IPS-11a (cell line): ENCODE measurements around the gene PPFIA2.

Experiments
- H3K4me3 ChIP-seq: one replicate; pipeline ENCODE4 v1.5.1; 2013; ENCODE audit warnings: low read depth, low read length, control low read depth

Gene PPFIA2

DNA sequence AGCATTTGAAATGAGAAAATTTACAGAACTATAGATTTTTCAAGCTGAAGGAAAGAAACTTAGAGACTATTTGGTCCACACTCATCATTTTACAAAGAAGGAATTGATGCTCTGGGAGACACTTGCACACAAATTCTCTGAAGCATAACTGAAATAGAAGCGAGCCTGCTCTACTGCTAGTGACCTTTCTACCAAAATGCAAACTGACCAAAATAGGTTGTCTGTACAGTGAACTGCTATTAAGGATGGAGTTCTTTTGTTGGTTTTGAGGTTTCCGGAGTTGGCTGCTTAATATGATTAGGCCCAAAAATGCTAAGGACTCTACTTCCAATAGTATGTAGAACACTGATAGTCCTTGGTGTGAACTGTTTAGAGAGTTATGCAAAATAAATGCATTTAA is 194.9 kb downstream of the PPFIA2 start:
- no peak overlapping the region for H3K4me3 ChIP-seq

DNA sequence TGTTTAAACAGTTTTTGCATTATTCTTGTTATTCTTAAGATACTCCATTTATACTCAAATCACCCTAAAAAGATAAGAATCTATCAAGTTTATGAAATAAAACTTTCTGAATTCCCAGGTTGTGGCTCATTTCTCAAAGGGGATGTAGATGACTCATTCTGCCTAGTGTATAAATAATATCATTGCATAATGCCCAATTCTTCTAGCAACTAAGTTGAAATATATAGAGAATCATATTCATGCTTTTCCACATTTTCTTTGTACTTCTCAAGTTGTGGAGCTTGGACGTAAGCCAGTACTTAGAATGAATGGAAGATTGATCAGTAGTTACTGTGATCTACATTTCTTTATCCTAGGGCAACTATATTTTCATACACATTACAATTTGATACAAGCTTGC is 201.1 kb downstream of the PPFIA2 start:
- no peak overlapping the region for H3K4me3 ChIP-seq

DNA sequence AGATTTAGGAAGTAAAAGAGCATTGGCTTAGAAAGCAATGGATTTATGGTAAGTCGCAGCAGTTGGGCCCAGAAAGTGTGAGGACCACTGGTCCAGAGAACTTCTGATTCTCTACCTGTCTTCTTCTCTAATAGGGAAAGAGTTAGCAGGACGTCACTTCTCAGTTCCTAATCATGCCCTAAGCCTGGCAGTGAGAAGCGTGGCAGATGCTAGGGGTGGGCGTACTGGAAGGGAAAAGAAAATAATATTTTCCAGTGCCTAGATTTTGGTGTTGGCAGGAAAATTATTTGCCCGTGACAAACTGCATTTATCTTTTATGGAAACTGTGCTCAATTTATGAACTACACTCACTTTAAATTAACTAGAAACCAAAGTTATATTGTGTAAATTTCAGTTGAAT is 212.3 kb downstream of the PPFIA2 start:
- H3K4me3 ChIP-seq: no peak overlapping the region

DNA sequence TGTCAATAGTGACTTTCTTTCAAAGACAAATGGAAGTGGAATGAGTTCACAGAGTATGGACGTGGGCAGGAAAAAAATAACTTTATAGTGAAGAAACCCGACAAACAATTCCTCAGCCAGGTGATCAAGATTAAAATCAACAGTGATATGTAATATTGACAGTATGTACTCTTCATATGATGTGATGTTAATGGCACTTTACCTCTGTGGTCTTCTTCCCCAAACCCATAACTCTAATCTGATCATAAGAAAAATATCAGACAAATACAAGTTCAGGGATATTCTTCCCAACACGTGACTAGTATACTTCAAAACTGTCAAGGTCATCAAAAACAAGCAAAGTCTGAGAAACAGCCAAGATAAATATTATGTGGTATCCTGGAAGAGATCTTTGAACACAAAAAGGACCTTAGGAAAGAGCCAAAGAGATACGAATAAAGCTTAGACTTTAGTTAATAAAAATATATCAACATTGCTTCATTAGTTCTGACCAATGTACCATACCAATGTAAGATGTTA is 215.5 kb downstream of the PPFIA2 start:
- no peak overlapping the region for H3K4me3 ChIP-seq

DNA sequence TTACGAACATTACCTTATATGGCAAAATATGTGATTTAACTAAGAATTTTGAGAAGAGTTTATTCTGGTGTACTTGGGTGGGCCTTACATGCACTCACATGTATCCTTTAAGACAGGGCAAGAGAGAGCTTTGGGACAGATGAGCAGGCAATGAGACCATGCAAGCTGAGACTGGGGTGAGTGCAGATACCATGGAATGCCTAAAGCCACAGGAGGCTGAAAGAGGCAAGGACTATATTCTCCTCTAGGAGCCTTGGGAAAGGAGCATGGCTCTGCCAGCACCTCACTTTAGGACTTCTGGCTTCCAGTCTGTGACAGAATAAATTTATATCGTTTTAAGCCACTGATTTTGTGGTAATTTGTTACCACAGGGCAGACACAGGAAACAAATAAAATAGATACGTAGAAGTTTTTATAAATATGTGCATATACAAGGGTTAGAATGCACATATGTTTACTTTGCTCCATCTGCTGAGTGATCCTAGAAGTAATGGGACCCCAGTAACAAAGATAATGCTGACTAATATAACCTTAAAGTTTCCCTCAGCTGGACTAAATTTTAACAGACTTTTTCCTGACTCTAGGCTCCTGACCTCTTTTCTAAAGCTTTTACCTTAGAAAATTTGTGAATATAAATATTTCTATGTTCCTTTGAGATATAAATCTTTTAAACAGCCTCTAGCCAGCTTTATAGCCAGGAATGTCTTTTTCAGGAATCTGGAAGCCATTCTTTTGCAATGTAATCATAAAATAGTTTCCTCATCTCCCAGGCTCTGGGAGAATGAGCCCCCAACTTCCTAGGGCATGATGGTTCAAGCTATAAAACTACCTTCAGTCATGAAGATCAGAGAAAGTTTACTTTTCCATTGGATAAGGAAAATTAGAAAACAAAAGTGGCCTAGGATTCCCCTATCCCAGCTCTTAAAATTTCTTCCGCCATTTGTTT is 216.8 kb downstream of the PPFIA2 start:
- H3K4me3 ChIP-seq: no peak overlapping the region

DNA sequence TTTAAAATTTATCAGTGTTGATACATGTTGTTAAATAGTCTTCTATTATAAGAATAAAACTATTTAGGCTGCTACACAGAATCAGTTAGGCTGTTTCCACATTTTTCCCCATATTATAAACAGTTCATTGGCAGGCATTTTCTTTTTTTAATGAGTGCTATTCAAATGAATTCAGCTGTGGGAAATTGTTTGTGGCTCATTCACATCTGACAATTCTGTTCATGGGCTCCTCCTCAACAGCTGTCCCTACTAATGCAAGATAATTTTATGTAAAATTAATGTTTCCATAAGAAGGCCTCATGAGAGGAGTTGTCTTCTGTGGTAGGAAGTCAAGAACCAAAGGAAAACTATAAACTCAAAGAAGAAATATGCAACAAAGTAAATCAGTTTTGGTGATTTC is 218.0 kb downstream of the PPFIA2 start:
- H3K4me3 ChIP-seq: no peak overlapping the region

DNA sequence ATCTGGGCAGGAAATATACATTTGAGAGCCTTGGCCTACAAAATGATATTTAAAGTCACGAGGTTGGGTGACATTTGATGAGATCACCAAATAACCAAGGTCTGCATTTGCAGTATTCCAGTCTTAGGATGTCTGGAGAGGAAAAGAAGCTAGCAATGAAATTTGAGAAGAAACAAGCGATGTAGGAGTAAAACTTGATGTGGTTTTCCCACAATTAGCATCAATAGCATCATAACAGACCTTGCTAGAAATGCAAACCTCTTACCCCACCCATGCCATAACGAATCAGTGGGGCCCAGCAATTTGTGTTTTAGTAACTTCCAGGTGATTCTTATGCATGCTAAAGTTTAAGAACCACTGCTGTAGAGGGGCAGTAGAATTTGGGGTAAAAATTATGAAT is 219.9 kb downstream of the PPFIA2 start:
- no peak overlapping the region for H3K4me3 ChIP-seq

DNA sequence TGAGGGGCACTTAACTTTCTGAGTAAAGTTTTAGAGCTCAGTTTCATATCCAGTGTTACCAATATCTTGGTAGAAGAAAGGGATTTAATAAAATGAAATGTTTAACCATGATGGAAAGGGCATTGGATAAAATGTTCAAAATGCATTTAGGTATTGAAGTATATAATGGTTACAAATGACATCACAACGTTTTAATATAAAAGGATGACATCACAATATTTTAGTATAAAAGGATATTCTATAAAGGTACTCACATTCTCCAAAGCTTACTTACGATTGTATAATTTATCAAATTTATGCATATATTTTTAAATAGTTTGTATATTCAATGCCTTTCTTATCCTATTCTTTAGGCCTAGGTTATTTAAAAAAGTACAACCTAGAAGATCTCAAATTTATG is 226.1 kb downstream of the PPFIA2 start:
- no peak overlapping the region for H3K4me3 ChIP-seq

DNA sequence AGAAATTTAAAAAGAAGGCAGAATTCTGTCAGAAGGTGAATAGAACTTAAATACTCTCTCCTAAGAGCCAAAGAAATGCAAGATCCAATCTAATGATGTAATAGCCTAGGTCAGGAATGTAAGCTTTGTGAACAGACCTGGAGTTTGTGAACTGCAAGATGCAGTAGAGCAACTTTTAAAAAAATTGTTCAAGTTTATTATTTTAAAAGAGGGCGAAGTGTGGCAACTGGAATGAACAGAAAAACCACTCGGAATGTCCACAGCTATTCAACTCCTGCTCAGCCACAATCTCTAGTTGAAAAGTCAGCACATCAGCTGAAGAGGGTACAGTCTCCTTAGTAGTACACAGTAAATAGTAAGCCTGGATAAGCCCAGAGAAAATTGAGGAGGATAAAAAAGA is 228.8 kb downstream of the PPFIA2 start:
- H3K4me3 ChIP-seq: no peak overlapping the region

DNA sequence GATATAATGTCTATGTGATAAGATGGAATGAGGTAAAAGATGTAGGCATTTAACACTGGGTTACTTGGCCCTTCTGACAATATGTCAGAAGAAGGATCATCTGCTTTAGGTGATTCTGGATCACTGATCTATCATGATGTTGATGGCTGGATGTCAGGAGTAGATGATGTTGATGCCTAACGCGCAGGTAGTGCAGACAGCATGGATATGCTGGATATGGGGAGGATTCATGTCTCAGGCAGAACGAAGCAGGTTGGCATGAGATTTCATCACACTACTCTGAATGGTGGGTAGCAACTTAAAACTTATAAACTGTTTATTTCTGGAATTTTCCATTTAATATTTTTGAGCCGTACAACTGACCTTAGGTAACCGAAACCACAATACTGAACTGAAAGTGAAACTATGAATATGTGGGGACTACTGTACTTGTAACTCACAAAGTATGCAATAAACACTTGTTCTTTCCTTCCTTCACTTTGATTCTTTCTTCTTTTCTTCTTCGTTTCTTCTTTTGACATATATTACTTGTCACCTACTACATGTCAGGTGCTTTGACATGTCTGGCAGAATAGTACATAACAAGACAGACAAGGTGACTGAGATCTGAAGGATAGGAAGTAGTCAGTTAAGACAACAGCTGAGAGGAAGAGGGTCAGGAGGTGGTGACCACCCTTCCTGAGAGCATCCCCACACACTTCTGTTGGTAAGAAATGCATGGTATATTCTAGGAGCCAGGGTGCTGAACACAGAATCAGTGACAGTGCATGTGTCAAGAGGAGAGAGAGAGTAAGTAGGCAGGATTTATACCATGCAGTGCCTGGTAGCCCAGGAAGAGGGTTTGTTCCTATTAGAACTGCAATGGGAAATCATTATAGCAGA is 238.8 kb downstream of the PPFIA2 start:
- no peak overlapping the region for H3K4me3 ChIP-seq

DNA sequence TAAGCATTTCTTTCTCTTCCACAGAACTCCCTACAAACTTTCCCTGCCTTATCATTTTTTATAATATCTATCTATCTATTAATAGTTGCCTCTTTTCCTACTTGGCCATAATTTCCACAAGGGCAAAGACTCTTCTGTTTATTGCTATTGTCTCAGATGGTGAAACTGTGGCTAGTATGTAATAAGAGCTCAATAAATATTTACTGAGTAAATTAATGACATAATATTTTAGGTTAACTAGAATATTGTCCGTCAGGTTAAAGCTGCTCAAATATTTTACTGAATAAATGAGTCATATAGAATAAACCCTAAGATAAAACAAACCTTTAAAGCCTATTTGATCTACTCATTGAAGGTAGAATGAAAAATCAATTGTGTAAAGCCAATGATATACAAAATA is 240.5 kb downstream of the PPFIA2 start:
- no peak overlapping the region for H3K4me3 ChIP-seq

DNA sequence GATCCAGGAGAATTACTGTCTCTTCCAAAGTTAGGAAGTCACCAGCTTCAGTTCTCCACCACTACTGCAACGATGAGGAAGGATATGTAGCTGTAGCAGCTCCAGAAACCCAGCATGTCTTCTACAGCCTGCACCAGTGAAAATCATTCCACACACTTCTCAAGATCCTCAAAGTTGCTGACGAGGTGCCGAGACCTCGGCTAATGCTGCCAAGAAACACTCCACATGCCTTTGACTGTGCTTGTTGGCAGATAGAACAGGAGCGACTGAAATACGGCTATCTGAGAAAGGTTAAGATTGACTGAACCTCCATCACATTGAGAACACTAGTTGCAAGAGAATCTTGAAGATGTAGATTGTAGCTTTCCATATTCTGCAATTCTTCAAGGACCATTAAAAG is 241.9 kb downstream of the PPFIA2 start:
- no peak overlapping the region for H3K4me3 ChIP-seq

DNA sequence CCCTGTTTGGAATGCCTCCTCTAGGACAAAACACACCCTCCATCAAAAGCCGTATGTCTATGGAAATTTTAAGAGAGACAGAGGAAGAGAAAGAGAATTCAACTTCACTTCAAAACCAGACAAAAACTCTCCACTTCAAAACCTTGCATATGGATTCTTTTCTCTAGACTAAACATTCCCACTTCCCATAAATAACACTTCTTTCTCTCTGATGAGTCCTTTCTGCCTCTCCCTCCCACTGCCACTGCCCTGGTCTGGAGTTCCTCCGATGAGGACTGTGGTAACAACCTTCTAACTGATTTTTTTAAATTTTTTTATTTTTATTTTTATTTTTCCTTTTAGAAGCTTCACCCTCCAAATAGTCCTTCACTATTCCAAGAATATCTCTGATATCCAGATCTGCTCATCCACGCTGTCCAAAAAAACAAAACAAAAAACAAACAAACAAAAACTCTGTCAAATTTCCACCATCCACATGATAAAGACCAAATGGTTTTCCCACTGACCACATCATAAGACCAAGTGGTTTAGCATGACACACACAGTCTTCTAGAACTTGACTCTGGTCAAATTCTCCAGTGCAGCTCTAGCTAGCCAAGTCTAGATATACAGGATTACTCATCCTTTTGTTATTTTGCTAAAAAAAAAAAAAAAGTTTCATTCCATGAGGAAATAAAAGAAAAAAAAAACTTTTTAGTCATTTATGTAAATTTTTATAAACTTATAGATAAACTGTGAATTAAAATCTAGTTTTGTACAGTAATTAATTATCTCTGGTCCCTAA is 256.0 kb downstream of the PPFIA2 start:
- H3K4me3 ChIP-seq: no peak overlapping the region

DNA sequence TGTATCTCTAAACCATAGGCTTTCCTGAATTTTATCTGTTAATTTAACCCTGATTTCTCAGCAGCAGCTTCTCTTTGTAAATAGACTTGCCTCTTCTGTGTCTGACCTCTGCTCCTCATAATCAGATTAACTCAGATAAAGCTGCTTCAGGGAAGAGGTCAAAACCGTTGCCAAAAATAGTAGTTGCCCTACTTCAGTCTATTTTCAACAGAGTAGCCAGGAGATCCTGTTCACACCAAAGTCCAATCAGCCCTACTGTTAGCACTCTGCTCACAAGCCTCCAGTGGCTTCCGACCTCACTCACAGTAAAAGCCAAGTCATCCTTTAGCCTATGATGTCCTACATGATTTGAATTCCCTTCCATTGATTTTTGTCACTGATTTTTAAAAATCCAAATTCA is 258.4 kb downstream of the PPFIA2 start:
- no peak overlapping the region for H3K4me3 ChIP-seq

DNA sequence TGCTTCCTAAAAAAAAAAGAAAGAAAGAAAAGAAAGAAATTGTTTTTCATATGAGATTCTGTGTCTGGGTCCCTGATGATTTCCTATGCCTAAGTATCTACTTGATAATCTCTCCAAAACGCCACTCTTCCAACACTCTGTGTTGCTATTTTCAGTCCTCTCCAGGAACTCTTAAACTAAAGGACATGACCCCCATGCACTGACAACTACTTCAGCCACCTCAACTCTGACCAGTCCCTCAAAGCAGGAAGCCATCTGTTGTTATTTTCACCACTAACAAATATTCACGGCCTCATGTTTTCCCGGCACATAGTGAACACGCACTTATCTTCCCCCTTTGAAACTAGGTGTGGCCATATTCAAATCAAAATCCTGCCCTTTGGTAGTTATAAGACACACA is 259.3 kb downstream of the PPFIA2 start:
- H3K4me3 ChIP-seq: no peak overlapping the region

DNA sequence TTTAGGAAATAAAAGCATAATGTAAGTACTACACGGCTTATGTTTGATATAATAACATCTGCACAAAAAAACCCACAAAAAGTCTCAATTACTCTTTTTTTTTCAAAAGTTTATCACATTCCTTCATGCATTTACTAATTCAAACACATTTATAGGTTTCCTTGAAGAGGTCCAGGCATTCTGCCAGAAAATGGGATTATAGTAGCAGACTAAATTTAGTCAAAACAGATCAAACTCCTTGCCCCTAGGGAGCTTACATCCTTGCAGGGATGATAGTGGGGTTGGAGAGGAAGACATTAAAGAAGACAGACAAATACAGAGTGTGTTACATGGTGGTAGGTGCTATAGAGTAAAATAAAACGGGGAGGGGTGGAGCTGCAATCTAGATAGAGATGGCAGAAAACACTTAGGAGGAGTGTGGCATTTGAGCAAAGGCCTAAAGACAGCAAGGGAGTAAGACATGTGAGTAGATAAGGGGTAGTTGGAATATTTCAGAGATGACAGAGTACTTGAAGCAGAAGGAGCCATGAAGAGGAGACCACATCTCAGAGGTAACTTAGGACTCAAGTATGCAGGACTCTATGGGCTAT is 266.9 kb downstream of the PPFIA2 start:
- H3K4me3 ChIP-seq: no peak overlapping the region

DNA sequence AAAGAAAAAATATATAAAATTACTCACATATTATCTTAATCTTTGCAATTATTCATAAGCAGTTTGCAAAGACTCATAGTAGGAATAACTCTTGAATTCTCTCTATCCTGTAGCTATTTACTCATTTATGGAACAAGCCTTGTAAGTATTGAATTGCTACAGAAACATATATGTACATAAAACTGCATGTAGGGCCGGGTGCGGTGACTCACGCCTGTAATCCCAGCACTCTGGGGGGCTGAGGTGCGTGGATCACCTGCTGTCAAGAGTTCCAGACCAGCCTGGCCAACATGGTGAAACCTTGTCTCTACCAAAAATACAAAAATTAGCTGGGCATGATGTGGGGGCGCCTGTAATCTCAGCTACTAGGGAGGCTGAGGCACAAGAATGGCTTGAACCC is 286.2 kb downstream of the PPFIA2 start:
- no peak overlapping the region for H3K4me3 ChIP-seq

DNA sequence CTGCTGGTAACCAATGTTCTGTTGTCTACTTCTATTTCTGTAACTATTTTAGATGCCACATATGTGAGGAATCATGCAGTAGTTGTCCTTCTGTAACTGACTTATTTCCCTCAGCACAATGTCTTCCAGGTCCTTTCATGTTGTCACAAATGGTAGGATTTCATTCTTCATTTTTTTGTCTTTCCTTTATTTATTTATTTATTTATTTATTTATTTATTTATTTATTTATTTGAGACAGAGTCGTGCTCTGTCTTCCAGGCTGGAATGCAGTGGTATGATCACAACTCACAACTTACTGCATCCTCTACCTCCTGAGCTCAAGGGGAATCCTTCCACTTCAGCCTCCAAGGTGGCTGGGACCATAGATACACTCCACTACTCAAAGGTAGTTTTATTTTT is 288.2 kb downstream of the PPFIA2 start:
- no peak overlapping the region for H3K4me3 ChIP-seq

DNA sequence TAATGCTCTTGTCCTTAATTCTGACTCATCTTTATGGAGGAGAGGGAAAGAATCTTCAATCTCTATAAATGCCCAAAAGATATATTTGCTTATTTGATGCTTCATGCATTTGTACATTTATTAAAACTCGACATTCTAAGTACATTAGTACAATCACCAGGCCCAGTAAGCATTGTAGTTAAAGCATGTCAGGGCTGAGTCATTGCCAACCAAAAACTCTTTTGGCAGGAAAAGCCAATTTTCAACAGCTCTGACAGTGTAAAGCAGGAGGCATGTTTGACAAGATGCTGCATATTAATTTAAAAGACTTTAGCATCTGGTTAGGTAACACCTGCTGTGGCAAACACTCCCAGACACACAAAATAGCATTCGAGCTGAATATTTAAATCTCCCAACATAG is 290.9 kb downstream of the PPFIA2 start:
- H3K4me3 ChIP-seq: no peak overlapping the region

DNA sequence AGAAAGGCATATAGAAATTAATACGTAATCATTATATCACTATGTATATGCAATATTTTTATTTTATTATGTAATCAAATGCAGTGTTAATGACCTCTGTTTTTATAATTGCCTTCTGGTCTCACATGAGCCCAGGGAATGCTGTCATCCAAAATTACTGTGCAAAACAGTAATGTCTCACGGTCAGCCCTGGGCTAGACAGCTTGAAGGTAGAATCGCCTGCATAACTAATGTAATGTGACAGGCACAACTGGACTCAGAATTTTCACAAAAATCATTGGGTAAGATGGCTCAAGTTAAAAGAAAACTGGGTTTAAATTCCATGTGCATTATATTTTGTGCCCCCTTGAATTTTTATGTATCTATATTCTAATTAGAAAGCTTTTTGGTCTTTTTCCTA is 293.3 kb downstream of the PPFIA2 start:
- H3K4me3 ChIP-seq: no peak overlapping the region

DNA sequence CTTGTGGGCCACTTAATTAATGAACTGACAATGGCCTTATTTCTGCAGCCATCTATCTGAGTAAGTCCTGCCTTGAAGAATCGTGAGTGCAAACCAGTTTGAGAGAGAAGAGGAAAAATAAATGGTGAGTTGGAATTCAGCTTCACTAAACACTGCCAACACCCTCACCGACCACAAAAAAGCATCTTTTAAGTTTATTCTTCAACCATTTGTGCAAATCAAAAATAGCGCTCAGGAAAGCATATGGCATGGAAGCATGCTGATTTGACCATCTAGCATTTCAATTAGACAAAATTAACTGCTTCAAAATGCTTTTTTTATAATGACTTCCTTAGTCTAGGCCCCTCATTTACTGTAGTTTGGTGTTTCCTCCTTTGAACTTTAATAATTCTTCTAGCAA is 294.0 kb downstream of the PPFIA2 start:
- no peak overlapping the region for H3K4me3 ChIP-seq
